GDM1 (cell line): ENCODE data around the gene EEIG1.

Source experiments
- DNase-seq: peaks from one replicate; lab custom pipeline; 2025; lab: John Stamatoyannopoulos, UW

EEIG1 gene

GRCh38 chr9:128001151-128001778, 20.5 kb upstream of the EEIG1 start:
- no peak for DNase-seq

GRCh38 chr9:127999461-127999860, 18.7 kb upstream of the EEIG1 start:
- no peak for DNase-seq

- DNase-seq: no peak
Measured at GRCh38 chr9:127993721-127994120, 12.9 kb upstream of the EEIG1 start.

- no peak for DNase-seq
Measured at GRCh38 chr9:127991757-127992274, 11.0 kb upstream of the EEIG1 start.

GRCh38 chr9:127991017-127991756, 10.4 kb upstream of the EEIG1 start:
- DNase-seq: no peak

- DNase-seq: no peak
Measured at GRCh38 chr9:127990554-127990953, 9.8 kb upstream of the EEIG1 start.

GRCh38 chr9:127989094-127989493, 8.3 kb upstream of the EEIG1 start:
- DNase-seq: no peak

GRCh38 chr9:127987103-127987614, 6.4 kb upstream of the EEIG1 start:
- DNase-seq: no peak

- DNase-seq: no peak
Measured at GRCh38 chr9:127985011-127985410, 4.2 kb upstream of the EEIG1 start.

- no peak for DNase-seq
Measured at GRCh38 chr9:127983847-127984289, 3.1 kb upstream of the EEIG1 start.

GRCh38 chr9:127982912-127983311, 2.1 kb upstream of the EEIG1 start:
- DNase-seq: no peak

- no peak for DNase-seq
Measured at GRCh38 chr9:127981559-127982121, 851 bp upstream of the EEIG1 start.

- DNase-seq: no peak
Measured at GRCh38 chr9:127980060-127980705, 606 bp downstream of the EEIG1 start.

- DNase-seq: no peak
Measured at GRCh38 chr9:127979333-127980059, 1.3 kb downstream of the EEIG1 start.

GRCh38 chr9:127979015-127979332, 1.8 kb downstream of the EEIG1 start:
- DNase-seq: no peak

- no peak for DNase-seq
Measured at GRCh38 chr9:127977884-127978647, 2.7 kb downstream of the EEIG1 start.

GRCh38 chr9:127977009-127977883, 3.5 kb downstream of the EEIG1 start:
- DNase-seq: no peak

- DNase-seq: no peak
Measured at GRCh38 chr9:127976498-127976897, 4.3 kb downstream of the EEIG1 start.

GRCh38 chr9:127975376-127976315, 5.1 kb downstream of the EEIG1 start:
- DNase-seq: no peak
